NCI-H748 (cell line): Measurements from ENCODE around the gene TPH2.

Experiments used
- DNase-seq: peaks from one replicate; lab custom pipeline; 2025; ENCODE audit not compliant: unreplicated experiment; lab: John Stamatoyannopoulos, UW

Gene TPH2

DNA sequence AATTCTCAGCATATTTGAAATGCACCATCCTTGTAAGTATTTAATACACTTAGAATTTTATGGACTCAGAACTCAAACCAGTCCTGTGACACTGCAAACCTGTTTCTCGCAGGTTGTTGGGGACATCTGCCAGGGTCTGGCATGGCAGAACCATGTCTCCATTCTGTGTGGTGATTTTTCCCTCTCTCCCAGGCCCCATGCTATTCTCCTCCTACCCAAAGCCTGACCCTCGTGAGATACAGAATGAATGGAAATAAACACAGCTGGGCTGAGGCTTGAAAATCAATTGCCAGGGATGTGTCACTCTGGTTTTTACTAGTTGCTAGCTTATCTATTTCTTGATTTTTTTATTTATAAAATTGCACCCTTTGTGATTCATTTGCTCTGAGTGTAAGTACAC, 19.8 kb downstream of the TPH2 start:
- DNase-seq: no peak

DNA sequence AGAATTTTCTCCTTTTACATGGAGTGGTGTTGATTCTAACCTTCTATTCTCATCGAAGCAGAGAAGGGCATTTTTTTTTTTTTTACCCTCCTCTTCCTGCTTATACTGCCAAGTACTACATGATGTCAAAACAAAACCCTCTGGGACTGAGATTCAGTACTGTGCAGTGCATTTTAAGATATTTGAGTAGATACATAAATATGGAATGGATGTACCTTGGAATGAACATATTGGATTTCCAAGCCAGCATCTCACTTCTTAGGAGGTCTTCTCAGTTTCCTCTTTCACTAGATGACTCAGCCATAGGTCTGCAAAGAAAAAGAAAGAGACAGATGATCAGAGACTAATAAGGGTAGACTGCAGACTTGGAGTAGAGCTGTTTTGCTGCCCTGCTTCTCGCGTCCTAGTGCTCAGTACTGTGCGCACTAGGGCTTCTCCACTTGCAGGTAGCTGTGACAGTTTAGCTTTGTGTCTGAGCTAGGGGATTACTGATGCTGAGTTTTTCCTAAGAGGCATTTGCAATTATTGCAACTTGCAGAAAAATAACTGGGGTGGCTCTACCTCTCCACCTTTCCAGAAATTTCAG, 20.4 kb downstream of the TPH2 start:
- DNase-seq: no peak

DNA sequence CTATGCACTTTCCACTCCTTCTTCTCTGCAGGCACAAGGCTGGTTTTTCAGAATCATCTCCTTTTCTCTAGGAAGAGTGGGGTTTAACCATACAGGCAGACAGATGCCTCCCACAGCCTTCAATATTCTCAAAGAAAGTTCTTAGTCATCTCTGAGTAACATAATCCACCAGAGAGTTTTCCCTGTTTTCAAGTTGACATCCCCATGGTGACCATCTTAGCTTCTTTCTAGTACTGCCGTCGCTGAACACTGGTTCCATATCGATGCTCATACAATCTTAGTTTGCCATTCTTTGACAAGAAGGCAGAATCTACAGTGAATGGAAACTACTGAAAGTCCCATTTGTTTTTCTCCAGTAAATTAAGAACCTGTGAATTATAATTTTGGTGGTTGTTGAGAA, 28.6 kb downstream of the TPH2 start:
- DNase-seq: no peak

DNA sequence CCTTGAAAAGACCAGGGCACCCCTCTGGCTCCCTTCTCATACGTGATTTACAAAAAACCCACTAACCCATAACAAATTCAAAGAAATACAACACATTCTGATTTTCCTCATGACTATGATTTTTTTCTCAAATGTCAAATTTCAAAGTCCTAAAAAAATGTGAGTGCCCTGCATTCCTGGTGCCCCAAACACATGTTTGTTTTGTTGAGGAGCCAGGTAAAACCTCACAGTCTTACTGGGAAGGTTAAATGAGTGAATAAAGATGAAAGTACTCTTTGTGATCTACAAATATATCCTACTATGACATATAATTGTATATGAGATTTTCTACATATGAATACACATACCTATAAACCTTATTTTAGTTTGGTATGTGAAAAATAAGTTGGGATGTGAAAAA, 30.7 kb downstream of the TPH2 start:
- DNase-seq: no peak

DNA sequence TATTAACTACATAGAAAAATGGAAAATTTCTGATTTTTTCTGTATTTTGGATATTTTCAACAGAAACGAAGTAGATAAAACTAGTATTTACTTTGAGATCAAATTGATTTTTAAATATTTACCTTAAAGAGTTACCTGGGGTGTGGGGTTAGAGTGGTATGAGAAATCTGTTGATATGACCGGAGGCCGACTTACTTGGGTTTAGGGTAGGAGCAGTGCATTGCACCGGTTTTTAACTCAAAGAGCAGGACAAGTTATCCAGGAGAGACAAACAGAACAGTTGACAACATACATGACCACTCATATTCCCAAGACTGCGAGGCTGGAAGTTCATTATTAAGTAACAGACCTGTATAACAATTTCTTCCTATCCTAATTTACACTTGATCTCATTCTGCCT, 31.4 kb downstream of the TPH2 start:
- no peak for DNase-seq

DNA sequence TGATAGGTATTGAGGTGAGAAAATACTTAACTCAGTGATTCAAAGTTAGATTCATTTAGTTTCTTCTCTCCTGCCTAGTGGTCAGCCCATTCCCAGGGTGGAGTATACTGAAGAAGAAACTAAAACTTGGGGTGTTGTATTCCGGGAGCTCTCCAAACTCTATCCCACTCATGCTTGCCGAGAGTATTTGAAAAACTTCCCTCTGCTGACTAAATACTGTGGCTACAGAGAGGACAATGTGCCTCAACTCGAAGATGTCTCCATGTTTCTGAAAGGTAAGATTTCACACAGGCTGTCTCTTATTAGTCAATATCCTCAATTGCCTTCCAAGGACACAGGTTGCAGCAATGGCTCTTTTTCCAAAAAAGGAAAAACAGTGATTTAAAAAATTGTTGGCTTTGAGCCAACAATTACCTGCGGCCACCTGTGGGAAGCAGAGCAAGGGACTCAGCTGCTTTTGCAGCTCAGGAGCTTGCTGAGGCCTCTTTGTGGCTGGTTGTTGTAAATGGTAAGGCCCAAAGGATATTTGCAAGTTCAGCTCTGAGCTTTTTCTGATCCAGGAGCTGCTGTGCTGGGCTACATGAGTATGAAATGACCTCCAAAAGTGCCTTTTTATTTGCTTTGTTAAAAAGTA, 33.9 kb downstream of the TPH2 start:
- peak; percentile 52 for DNase-seq

DNA sequence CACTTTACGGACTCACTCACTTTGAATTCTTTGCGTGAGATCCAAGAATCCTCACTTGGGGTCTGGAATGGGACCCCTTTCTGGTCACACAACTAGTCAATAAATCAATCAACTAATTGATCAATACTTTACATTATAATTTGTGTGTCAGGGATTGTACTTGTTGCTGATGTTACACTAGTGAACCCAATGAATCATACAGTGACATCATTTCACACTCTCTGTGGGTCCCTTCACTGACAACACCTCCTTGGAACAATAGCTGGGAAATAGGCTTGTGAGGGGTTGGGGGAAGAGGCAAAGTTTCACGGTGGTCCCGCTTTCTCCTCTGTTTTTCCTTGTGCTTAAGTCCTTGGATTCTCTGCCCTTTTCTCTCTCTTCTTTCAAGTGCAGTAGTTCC, 35.0 kb downstream of the TPH2 start:
- no peak for DNase-seq

DNA sequence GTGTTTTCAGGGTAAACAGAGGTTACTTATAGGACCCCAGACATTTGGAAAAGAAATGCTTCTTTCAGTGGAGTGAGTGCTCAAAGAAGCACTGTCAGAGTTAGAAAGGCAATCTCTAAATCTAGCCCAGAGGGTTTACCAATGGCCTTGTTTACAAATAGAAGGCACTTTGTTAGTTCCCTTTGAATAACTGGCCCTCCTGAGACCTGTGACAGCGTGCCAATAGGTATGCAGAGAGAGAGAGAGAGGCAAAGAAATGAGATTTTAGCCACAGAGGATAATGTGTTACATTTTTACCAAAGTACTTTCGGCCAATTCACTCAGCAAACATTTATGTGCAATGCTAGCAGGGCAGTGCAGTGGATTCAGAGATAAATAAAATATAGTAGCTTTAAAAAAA, 41.9 kb downstream of the TPH2 start:
- no peak for DNase-seq

DNA sequence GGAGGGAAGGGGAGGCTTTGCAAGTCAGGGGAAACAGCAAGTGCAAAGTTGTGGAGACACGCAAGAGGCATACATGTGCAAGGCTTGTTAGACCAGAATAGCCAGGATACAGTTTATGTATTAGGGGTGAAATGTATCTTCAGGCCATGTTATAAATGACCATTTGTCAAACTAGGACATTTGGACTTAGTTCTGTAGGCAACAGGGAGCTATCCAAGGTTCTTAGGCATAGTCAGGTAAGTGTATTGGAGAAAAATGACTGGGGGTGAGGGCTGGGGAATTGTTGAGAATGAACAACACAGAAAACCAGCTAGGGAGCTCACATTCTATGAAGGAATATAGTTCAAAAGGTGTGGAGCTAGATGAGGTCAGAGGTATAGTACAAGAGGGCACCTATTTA, 42.5 kb downstream of the TPH2 start:
- DNase-seq: no peak

DNA sequence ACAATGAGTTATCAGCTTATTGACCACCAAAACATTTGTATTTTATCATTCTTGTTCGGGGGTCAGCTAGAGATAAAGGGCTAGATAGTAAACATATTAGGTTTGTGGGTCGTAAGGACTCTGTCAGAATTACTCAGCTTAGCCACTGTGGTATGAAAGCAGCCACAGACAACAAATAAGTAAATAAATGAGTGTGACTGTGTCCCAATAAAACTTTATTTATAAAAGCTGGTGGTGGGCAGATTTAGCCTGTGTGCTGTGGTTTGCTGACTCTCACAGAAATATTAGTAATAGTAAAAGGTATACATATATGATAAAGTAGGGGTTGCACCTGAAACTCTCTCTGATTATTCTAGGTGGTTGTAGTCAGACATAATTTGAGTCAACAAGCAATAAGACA, 56.1 kb downstream of the TPH2 start:
- no peak for DNase-seq

DNA sequence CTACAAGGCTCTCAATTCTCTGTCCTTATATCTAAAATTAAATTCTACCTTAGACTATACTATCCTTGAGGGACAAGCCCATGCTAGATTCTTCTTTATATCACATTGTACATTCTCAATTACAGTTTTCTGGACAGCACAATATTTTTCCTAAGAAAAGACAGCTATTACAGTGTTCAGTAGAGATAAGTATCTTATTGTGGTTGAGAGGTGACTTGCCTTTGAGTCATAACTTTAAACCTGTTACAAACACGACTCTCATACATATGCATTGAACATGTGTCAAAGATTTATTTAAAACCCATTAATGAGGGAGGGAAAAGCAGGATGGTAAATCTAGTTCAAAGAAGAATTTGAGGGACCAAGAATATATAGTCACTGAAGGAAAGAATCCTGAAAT, 61.1 kb downstream of the TPH2 start:
- no peak for DNase-seq

DNA sequence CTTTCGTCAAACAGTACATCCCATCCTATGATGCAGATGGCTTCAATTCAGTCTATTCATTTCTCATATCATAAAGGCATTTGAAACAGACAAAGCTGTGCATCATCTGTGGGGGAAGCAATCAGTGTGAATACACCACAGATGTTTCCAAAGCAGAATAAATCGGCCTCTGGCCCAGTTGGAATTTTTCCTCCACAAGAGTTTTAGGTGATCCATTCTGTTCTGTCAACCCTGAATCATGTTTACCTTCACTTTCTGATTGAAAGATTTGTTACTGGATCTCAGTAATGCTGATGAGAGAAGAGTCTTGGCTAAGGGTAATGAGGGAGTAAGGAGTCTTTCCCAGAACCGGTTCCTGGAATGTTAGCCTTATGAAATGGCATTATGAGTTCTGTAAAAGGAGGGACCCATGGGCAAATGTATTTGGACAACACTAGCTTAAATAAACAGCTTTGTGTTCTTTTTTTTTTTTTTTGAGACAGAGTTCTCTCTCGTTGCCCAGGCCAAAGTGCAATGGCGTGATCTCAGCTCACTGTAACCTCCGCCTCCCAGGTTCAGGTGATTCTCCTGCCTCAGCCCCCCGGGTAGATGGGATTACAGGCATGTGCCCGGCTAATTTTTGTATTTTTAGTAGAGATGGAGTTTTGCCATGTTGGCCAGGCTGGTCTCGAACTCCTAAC, 62.5 kb downstream of the TPH2 start:
- DNase-seq: no peak

DNA sequence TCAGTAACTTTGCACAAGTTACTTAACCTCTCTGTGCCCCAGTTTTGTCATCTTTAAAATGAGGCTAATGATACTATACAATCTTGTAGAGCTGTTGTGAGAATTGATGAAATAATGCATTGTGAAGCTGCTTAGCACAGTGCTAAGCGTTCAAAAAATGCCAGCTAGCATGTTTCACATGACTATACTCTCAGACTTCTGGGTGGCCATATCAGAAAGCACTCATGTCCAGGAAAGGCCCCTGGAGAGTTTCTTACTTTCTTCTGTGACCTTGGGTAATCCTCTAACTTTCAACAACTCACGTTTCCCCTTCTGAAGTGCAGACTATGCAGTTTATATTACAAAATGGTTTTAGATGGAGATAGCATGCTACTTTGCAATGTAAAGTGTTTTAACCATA, 68.1 kb downstream of the TPH2 start:
- no peak for DNase-seq

DNA sequence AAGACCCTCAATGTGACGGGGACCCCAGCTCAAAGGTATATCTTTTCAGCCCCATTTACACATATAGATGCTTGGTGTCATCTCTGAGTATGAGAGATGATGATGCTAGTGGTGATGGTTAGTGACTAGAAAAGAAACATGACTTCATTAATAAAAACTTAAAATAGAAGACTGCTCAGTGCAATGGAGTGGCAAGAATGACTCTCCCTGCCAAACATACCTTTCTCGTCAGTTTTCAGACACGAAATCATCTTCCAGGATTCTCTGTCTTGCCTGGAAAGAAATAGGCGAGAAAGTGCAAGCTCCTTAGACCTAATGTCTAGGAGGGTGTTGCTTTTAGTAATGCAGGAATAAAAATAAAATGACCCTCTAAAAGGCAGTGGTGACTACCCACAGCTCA, 71.7 kb downstream of the TPH2 start:
- no peak for DNase-seq

DNA sequence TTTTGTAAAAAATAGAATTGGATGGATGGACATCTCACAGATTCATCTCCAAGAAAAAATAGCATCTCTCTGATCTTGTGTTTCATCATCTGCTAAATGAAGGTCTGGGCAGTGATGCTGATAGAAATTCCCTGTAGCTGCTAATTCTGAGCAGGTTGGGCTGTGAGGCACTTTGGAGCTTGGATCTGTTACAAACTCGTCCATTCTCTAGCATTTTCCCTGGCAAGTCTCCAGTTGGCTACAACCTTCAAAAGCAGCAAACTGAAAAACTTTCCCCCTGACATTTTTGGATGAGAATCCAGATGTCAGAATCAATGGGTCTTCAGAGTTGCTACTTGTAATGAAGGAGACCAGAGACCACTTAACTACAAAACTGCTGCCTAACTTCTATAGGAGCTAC, 72.7 kb downstream of the TPH2 start:
- no peak for DNase-seq

DNA sequence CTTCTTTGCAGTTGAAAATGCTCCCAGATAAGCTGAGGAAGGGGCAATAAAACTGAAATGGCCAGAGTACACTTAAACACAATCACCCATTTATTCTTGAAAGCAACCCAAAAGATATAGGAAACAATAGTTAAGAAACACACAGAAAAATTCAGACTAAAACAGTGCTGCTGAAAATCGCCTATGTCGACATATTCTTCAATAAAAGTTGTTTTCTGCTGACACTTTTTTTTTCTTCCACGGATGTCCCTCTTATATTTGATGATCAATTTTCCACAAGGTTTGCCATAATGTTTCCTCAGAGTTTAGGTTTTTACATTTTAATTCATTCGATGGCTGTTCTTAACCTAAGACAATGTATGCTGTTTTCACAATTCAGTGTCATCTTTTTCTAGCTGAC, 74.2 kb downstream of the TPH2 start:
- no peak for DNase-seq

DNA sequence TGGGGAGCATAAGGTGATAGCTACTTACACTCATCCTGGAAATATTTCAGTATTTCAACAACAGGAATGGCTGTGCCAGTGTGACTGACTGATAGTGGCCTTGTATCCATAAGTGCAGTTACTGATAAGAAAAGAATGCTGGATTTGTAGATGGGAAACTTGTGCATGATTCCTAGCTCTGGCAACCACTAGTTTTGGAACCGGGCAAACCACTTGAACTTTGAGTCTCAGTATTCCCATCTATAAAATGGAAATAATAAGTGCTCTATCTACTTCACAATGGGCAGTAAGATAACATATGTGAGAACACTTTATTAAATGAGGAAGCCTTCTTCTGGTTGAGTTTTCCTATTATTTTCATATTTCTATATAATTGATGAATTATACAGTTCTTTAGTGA, 77.2 kb downstream of the TPH2 start:
- DNase-seq: no peak

DNA sequence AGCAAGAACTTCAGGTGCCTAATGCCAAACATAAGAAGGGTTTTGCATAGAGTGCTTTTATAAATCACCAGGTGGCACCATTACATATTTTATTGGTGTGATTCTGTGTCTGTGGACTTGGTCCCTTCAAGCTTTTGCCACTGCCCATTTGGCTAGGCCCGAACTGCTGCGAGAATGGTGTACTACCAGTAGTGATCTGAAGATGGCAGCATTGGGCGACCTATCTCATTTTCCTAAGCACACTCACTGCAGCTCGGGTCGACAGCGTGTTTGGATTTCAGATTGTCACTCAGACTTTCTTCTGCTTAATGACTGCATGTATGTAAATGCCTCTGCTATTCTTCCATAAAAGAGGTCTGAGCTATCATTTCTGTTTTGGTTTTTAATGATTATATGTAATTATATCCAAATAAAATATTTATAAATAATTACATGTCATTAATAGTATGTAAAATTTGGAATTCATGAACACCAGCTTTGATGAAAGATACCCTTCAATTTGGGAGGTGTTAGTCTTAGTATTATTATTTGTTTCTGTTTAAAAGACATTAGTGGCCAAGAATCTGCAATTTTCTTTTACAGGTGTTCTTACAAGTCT, 78.5 kb downstream of the TPH2 start:
- peak; percentile 79 for DNase-seq

DNA sequence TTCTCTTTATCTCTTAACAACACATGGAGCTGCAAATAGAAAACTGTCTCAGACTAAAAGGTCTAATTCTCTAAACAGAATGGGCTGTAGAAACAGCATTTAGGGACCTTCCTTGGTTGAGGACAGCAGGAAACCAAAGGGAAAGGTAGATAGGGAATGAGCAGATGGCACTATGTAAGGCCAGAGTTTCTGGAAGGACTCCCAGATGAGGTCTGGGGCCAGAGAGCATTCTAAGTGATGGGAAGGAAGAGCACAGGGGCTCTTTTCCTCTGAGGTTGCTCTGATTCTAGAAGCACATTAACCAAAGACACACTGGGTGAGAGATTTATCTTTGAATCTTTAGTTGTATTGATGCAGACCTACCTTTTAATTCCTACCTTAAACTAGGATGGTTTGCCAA, 79.4 kb downstream of the TPH2 start:
- no peak for DNase-seq

DNA sequence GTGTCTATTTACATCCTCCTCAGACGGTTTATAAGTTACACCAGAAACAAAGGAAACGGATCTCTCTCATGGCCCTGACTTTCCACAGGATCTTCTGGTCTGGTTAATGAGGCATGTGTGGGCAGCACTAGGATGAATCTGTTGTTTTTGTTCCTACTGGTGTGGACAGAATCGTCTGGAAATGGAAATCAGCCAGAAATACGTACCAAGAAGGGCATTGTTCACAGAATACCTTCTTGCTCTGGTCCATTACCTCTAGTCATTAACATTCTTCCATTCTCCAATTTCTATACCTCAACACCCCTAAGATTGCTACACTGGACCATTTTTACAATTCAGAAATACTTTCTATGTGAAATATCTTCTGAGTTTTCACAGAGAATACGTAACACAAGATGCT, 86.0 kb downstream of the TPH2 start:
- DNase-seq: no peak

DNA sequence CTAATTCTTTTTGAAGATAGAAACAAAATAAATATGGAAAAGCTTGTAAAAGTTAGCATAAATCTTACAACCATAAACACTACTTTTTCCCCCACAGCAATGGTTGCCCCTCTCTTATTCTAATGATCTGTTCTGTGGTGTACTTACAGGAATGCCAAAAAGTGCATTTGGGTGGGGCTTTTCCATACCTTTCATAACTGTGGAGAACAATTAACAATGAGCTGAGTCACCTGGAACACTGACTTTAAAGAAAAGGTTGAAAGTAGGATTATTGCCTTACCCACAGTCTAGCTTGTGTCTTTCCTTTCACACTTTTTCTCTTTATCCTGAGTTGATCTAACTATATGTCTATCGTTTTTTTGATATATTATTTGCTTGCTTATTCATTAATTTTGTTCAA, 86.9 kb downstream of the TPH2 start:
- DNase-seq: no peak

DNA sequence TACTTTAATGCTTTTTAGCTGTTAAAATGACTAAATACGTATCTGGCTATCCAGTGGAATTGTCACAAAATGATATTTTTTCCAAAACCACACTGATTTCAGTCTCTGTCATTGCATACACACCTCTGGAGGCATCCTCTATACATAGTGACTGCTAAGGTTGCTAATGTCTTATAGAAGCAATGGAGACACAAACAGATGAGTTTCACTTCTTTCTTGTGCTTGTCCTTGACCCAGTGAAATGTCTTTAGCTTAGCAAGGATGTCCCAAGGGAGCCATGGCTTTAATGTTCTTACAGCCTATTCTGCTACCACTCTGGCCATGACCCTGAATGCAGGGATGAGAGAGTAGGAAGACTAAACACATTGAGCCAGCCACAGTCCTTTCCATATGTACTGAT, 90.3 kb downstream of the TPH2 start:
- DNase-seq: no peak
